B cell (primary cell): ENCODE measurements around the gene THSD4. TPM values are rescaled to one million over a fixed set of nuclear protein-coding genes. Genes with fewer than 3 reads are reported as not detected.

Experiments
- ATAC-seq: fragments of 200-7000 bp; cut with Tn5 transposase; one replicate; pipeline ENCODE4 v1.10.0; 2021; ENCODE audit warnings: low read depth, mild to moderate bottlenecking, moderate number of reproducible peaks, moderate library complexity
- CTCF ChIA-PET: fragments of 350-600 bp; sonication (Branson Sonifier 250); formaldehyde crosslinking; loops from one replicate; lab custom pipeline; 2021; ENCODE audit warnings: antibody characterized with exemption, inconsistent platforms; lab: Charles Lee
- POLR2A ChIA-PET: fragments of 350-600 bp; sonication (Branson Sonifier 250); formaldehyde crosslinking; loops from one replicate; lab custom pipeline; 2021; ENCODE audit warnings: antibody characterized with exemption; lab: Charles Lee
- DNase-seq: peaks from one replicate; pipeline ENCODE4 v3.0.0; 2013
- H2AFZ ChIP-seq: 2 replicates; pipeline ENCODE4 v1.6.1; 2012; ENCODE audit warnings: mild to moderate bottlenecking, low read depth, low read length; ENCODE audit not compliant: insufficient read depth, poor library complexity, severe bottlenecking
- H3K27ac ChIP-seq, 2 donors: 1 replicate in 1 of 2; 2 replicates in 1 of 2; pipeline ENCODE4 v1.5.1; 2012 to 2013; ENCODE audit warnings: low read length in 2 of 2, mild to moderate bottlenecking in 2 of 2, moderate library complexity in 1 of 2
- H3K27me3 ChIP-seq, 4 experiments: fragments of 200-600 bp in 1 of 4; sonication (generic) in 1 of 4; replicated peaks in 1 of 4; 1 replicate in 2 of 4; 2 replicates in 2 of 4; pipeline versions ENCODE4 v1.6.1 to v1.7.0; 2013 to 2016; ENCODE audit warnings: low read length in 3 of 4, mild to moderate bottlenecking in 2 of 4, mixed read lengths in 1 of 4, moderate library complexity in 1 of 4; ENCODE audit not compliant: insufficient read depth in 4 of 4, control insufficient read depth in 3 of 4; ENCODE audit errors: control extremely low read depth in 1 of 4
- H3K36me3 ChIP-seq, 2 experiments: replicated peaks in 1 of 2; 1 replicate in 1 of 2; 2 replicates in 1 of 2; pipeline versions ENCODE4 v1.6.1 to v1.7.1; 2013; ENCODE audit warnings: low read length in 1 of 2; ENCODE audit not compliant: insufficient read depth in 2 of 2, control insufficient read depth in 1 of 2; ENCODE audit errors: control extremely low read depth in 1 of 2, extremely low read depth in 1 of 2
- H3K4me1 ChIP-seq, 2 donors: fragments of 200-600 bp in 1 of 2; sonication (generic) in 1 of 2; 1 replicate in 1 of 2; 2 replicates in 1 of 2; pipeline versions ENCODE4 v1.5.1 to v1.6.1; 2013 to 2017; ENCODE audit warnings: low read length in 2 of 2; ENCODE audit not compliant: control insufficient read depth in 2 of 2, insufficient read depth in 2 of 2
- H3K4me2 ChIP-seq: replicated peaks from 2 replicates; pipeline ENCODE3; 2012; ENCODE audit warnings: mild to moderate bottlenecking, low read depth, low read length; ENCODE audit not compliant: poor library complexity, severe bottlenecking
- H3K4me3 ChIP-seq, 5 experiments: fragments of 200-600 bp in 1 of 5; sonication (generic) in 1 of 5; 1 replicate in 3 of 5; 2 replicates in 2 of 5; pipeline versions ENCODE4 v1.5.1 to v1.7.0; 2011 to 2016; ENCODE audit warnings: low read length in 4 of 5, mild to moderate bottlenecking in 4 of 5, low read depth in 2 of 5, control low read depth in 1 of 5, moderate library complexity in 1 of 5; ENCODE audit not compliant: insufficient read depth in 1 of 5; ENCODE audit errors: control extremely low read depth in 1 of 5, extremely low read depth in 1 of 5
- H3K79me2 ChIP-seq: fragments of 200-600 bp; sonication (generic); one replicate; pipeline ENCODE4 v1.6.0; 2016; ENCODE audit warnings: low read length; ENCODE audit not compliant: control insufficient read depth, insufficient read depth
- H3K9ac ChIP-seq: fragments of 200-600 bp; sonication (generic); 2 replicates; pipeline ENCODE4 v1.6.1; 2017; ENCODE audit warnings: mild to moderate bottlenecking, low read length, moderate library complexity
- H3K9me3 ChIP-seq, 3 donors: one replicate each; pipeline versions ENCODE4 v1.6.1 to v1.7.1; 2013; ENCODE audit warnings: low read length in 2 of 3; ENCODE audit not compliant: control insufficient read depth in 2 of 3, insufficient read depth in 1 of 3; ENCODE audit errors: control extremely low read depth in 1 of 3
- H4K20me1 ChIP-seq: 2 replicates; pipeline ENCODE4 v1.6.0; 2012; ENCODE audit warnings: mild to moderate bottlenecking, low read length; ENCODE audit not compliant: insufficient read depth, control insufficient read depth, poor library complexity, severe bottlenecking
- H3K27ac Mint-ChIP-seq: one replicate; pipeline ENCODE4 v1.8.0; 2021; ENCODE audit warnings: mixed read lengths
- H3K27me3 Mint-ChIP-seq: one replicate; pipeline ENCODE4 v1.8.0; 2021; ENCODE audit warnings: mixed read lengths
- H3K4me1 Mint-ChIP-seq: one replicate; pipeline ENCODE4 v1.8.0; 2021; ENCODE audit warnings: mixed read lengths
- H3K4me3 Mint-ChIP-seq: one replicate; pipeline ENCODE4 v1.8.0; 2021; ENCODE audit warnings: mixed read lengths
- H3K9me3 Mint-ChIP-seq: one replicate; pipeline ENCODE4 v1.8.0; 2022; ENCODE audit warnings: mixed read lengths; ENCODE audit not compliant: insufficient read depth
- CTCF ChIP-seq: fragments of 200-600 bp; IDR thresholded peaks from one replicate; pipeline ENCODE4 v1.8.0; 2022; ENCODE audit warnings: antibody characterized with exemption, mild to moderate bottlenecking
- EZH2 ChIP-seq: IDR thresholded peaks from 2 replicates; pipeline ENCODE4 v1.6.1; 2012; ENCODE audit warnings: borderline replicate concordance, low read depth, mild to moderate bottlenecking, moderate library complexity, low read length; ENCODE audit not compliant: insufficient read depth, poor library complexity, severe bottlenecking
- WGBS: methylation state at CpG from one replicate; pipeline ENCODE4 v1.1.5; 2013; ENCODE audit warnings: missing lambda C conversion rate; ENCODE audit not compliant: insufficient coverage; 5-methylcytosine and 5-hydroxymethylcytosine counted together
- intact Hi-C: fragments of 100-400 bp; cut with micrococcal nuclease; formaldehyde crosslinking; loops from one replicate; pipeline ENCODE4 v1.10.0; 2022
- polyA plus RNA-seq: library from polyadenylated mRNA; depleted of rRNA; stranded (reverse); fragments of >200 nt; gene quantifications from 2 replicates; pipeline ENCODE4 v1.2.3, GENCODE V29; 2012
- total RNA-seq, 2 donors: library from RNA; stranded (reverse); fragments of 120-200 nt in 1 of 2; gene quantifications; 1 replicate in 1 of 2; 2 replicates in 1 of 2; pipeline versions ENCODE4 v1.2.3 to v1.2.4, GENCODE V29; 2013 to 2022

Gene THSD4
- total and polyA plus RNA-seq, 2 donors (not counting 1 experiment from before 2014, with no cell fraction given) = not detected

GRCh38 chr15:71094137-71094536, 21.1 kb upstream of the THSD4 start:
- Histone ChIP-seq H3K4me1 (no peaks in the 10 kb centered on the region), H3K9me3 (peaks cover 0 to 3% (median 0%) of the 10 kb centered on the region in 3 donors), H3K36me3 (no peaks in the 10 kb centered on the region), H4K20me1 (no peaks in the 10 kb centered on the region), H2AFZ (no peak overlapping the region), H3K27ac (no peak overlapping the region), H3K27me3 (no peaks in the 10 kb centered on the region), H3K4me2 (no peak overlapping the region), H3K4me3 (no peak overlapping the region), H3K9ac (no peak overlapping the region), H3K79me2 (no peaks in the 10 kb centered on the region)
- no peak for DNase-seq
- no CpG with 5 or more reads among the region's 2 CpGs for WGBS
- Mint-ChIP-seq H3K27me3 (peaks cover 10% of the 10 kb centered on the region), H3K27ac (no peak overlapping the region), H3K4me1 (no peaks in the 10 kb centered on the region), H3K4me3 (no peak overlapping the region), H3K9me3 (peaks cover 3% of the 10 kb centered on the region)
- ATAC-seq = no peak
- POLR2A ChIA-PET = no interaction called here
- intact Hi-C loops = no loop called here
- TF ChIP-seq CTCF (no peak), EZH2 (no peak)
- CTCF ChIA-PET = no interaction called here

DNA sequence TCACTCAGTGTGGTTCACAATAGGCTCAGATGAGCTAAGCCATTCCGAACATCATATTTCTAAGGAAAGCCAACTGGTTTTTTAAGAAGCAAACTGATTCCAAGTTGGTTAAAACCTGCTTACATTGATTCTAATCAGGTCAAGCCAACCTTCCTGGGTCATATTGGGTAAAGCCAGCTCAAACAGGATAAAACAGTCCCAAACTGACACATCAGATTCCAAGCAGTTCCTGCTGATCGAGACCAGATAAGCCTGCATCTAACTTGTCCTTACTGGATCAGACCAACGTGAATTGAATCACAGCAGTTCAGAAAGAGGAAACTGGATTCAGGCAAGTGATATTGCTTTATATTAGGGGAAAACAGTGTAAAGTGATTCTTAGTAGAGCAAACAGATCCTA, 18.6 kb upstream of the THSD4 start:
- no peak overlapping the region for H3K27ac Mint-ChIP-seq
- CTCF ChIA-PET = no interaction called here
- H2AFZ ChIP-seq = no peak overlapping the region

More for the DNA sequence above, 18.6 kb upstream of the THSD4 start:
- H3K4me1 Mint-ChIP-seq = no peaks in the 10 kb centered on the region
- no peak overlapping the region for H3K4me3 Mint-ChIP-seq
- Histone ChIP-seq H3K9ac (no peak overlapping the region), H3K27ac (no peak overlapping the region), H3K4me1 (no peaks in the 10 kb centered on the region), H4K20me1 (no peaks in the 10 kb centered on the region), H3K9me3 (peaks cover 0 to 3% (median 0%) of the 10 kb centered on the region in 3 donors), H3K4me2 (no peak overlapping the region), H3K4me3 (no peak overlapping the region), H3K79me2 (no peaks in the 10 kb centered on the region), H3K36me3 (no peaks in the 10 kb centered on the region), H3K27me3 (no peaks in the 10 kb centered on the region)
- H3K9me3 Mint-ChIP-seq = peaks cover 3% of the 10 kb centered on the region
- H3K27me3 Mint-ChIP-seq = peaks cover 10% of the 10 kb centered on the region
- TF ChIP-seq EZH2 (no peak), CTCF (no peak)
- no peak for ATAC-seq
- WGBS = 57% methylated on average over 3 of the region's 3 CpGs
- no peak for DNase-seq
- intact Hi-C loops = no loop called here
- POLR2A ChIA-PET = no interaction called here
